Astrocyte (in vitro differentiated cells and primary cell): ENCODE measurements around the gene BTNL9. TPM values are rescaled to one million over a fixed set of nuclear protein-coding genes. Genes with fewer than 3 reads are reported as not detected.

Experiments
- DNase-seq: peaks from one replicate; pipeline ENCODE4 v3.0.0-alpha.2; 2010; ENCODE audit warnings: low read depth
- FAIRE-seq: peaks from 2 replicates; lab custom pipeline; 2011; peaks lifted over from hg19 to GRCh38; lab: Jason Lieb, UNC
- H2AFZ ChIP-seq: 2 replicates; pipeline ENCODE4 v1.6.0; 2012; ENCODE audit warnings: low read depth, low read length, inconsistent platforms
- H3K27ac ChIP-seq: 2 replicates; pipeline ENCODE4 v1.5.1; 2011; ENCODE audit warnings: low read depth, low read length, inconsistent platforms
- H3K27me3 ChIP-seq: 2 replicates; pipeline ENCODE4 v1.6.0; 2011; ENCODE audit warnings: low read length, inconsistent platforms; ENCODE audit not compliant: insufficient read depth
- H3K36me3 ChIP-seq: 2 replicates; pipeline ENCODE4 v1.5.1; 2011; ENCODE audit warnings: low read length, inconsistent platforms; ENCODE audit not compliant: insufficient read depth
- H3K4me1 ChIP-seq: 2 replicates; pipeline ENCODE4 v1.5.1; 2011; ENCODE audit warnings: low read length, inconsistent platforms; ENCODE audit not compliant: insufficient read depth
- H3K4me2 ChIP-seq: 2 replicates; pipeline ENCODE4 v1.6.0; 2012; ENCODE audit warnings: low read length, inconsistent platforms
- H3K4me3 ChIP-seq: 2 replicates; pipeline ENCODE4 v1.5.1; 2011; ENCODE audit warnings: low read depth, mild to moderate bottlenecking, low read length, inconsistent platforms; ENCODE audit not compliant: insufficient read depth
- H3K79me2 ChIP-seq: 2 replicates; pipeline ENCODE4 v1.6.0; 2012; ENCODE audit warnings: mild to moderate bottlenecking, low read length, inconsistent platforms; ENCODE audit not compliant: insufficient read depth
- H3K9ac ChIP-seq: 2 replicates; pipeline ENCODE4 v1.6.0; 2012; ENCODE audit warnings: mild to moderate bottlenecking, low read length, inconsistent platforms
- H3K9me3 ChIP-seq: 2 replicates; pipeline ENCODE4 v1.5.1; 2012; ENCODE audit warnings: low read depth, mild to moderate bottlenecking, low read length, inconsistent platforms; ENCODE audit not compliant: insufficient read depth
- H4K20me1 ChIP-seq: 2 replicates; pipeline ENCODE4 v1.6.0; 2012; ENCODE audit warnings: low read length, inconsistent platforms; ENCODE audit not compliant: insufficient read depth
- H3K27ac Mint-ChIP-seq: one replicate; pipeline ENCODE4 v1.8.0; 2021; ENCODE audit warnings: mild to moderate bottlenecking, mixed read lengths; ENCODE audit not compliant: unreplicated experiment
- H3K27me3 Mint-ChIP-seq: one replicate; pipeline ENCODE4 v1.8.0; 2021; ENCODE audit warnings: low read depth, mixed read lengths; ENCODE audit not compliant: unreplicated experiment
- H3K36me3 Mint-ChIP-seq: one replicate; pipeline ENCODE4 v1.8.0; 2021; ENCODE audit warnings: low read depth, mixed read lengths; ENCODE audit not compliant: unreplicated experiment
- H3K4me1 Mint-ChIP-seq: one replicate; pipeline ENCODE4 v1.8.0; 2021; ENCODE audit warnings: low read depth, mixed read lengths; ENCODE audit not compliant: unreplicated experiment
- H3K4me3 Mint-ChIP-seq: one replicate; pipeline ENCODE4 v1.8.0; 2021; ENCODE audit warnings: mild to moderate bottlenecking, moderate library complexity, mixed read lengths; ENCODE audit not compliant: unreplicated experiment
- H3K9me3 Mint-ChIP-seq: one replicate; pipeline ENCODE4 v1.8.0; 2021; ENCODE audit warnings: mild to moderate bottlenecking, mixed read lengths; ENCODE audit not compliant: unreplicated experiment
- EZH2 ChIP-seq: IDR thresholded peaks from 2 replicates; pipeline ENCODE4 v1.6.1; 2012; ENCODE audit warnings: mild to moderate bottlenecking, low read length, inconsistent platforms; ENCODE audit not compliant: insufficient read depth
- total RNA-seq: library from RNA; stranded (reverse); gene quantifications from 2 replicates; pipeline ENCODE4 v1.2.1, GENCODE V29; 2021
- TF ChIP-seq, protein P1 (sequence below): IDR thresholded peaks from 2 replicates; pipeline ENCODE4 v1.5.1; 2011; ENCODE audit warnings: low read depth, mild to moderate bottlenecking, inconsistent platforms, low read length, moderate library complexity; ENCODE audit not compliant: insufficient read depth

BTNL9 gene
- total RNA-seq, 1 donor from 2014 or later, result not detected

GRCh38 chr5:181053488-181054121 lies 13.5 kb downstream of the BTNL9 start:
- Histone ChIP-seq H3K79me2 (no peaks in the 10 kb centered on the region), H3K27me3 (peaks cover 44% of the 10 kb centered on the region), H3K36me3 (no peaks in the 10 kb centered on the region), H3K4me3 (no peak overlapping the region), H3K9ac (no peak overlapping the region), H2AFZ (peak overlapping the region; percentile 52), H3K27ac (no peak overlapping the region), H4K20me1 (no peaks in the 10 kb centered on the region), H3K4me2 (peak overlapping the region; percentile 79), H3K9me3 (no peaks in the 10 kb centered on the region), H3K4me1 (no peaks in the 10 kb centered on the region)
- Mint-ChIP-seq H3K4me3 (peak overlapping the region; percentile 72), H3K36me3 (no peaks in the 10 kb centered on the region), H3K4me1 (peaks cover 3% of the 10 kb centered on the region), H3K27me3 (peaks cover 84% of the 10 kb centered on the region), H3K27ac (no peak overlapping the region), H3K9me3 (peaks cover 9% of the 10 kb centered on the region)
- DNase-seq, result no peak
- no peak for FAIRE-seq
- TF ChIP-seq, protein P1, sequence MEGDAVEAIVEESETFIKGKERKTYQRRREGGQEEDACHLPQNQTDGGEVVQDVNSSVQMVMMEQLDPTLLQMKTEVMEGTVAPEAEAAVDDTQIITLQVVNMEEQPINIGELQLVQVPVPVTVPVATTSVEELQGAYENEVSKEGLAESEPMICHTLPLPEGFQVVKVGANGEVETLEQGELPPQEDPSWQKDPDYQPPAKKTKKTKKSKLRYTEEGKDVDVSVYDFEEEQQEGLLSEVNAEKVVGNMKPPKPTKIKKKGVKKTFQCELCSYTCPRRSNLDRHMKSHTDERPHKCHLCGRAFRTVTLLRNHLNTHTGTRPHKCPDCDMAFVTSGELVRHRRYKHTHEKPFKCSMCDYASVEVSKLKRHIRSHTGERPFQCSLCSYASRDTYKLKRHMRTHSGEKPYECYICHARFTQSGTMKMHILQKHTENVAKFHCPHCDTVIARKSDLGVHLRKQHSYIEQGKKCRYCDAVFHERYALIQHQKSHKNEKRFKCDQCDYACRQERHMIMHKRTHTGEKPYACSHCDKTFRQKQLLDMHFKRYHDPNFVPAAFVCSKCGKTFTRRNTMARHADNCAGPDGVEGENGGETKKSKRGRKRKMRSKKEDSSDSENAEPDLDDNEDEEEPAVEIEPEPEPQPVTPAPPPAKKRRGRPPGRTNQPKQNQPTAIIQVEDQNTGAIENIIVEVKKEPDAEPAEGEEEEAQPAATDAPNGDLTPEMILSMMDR, result no peak
- TF ChIP-seq EZH2, result peak; percentile 98

DNA sequence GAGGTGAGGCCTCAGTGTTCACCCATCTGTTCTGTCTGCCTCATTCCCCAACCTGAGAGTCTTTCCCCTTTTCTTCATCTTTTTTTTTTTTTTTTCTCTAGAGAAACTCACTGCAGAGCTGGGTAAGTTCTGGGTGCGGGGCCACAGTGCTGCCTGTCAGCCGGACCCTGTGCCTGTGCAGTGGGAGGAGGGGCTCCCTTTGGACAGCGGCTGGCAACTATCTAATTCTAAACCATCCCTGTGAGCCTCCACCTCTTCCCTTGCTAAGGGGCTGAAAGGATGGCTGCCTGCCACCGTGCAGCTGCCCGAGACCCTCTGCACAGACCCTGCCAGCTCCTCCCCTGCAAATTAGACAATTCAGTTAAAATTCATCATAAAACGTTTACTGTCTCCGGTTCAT lies 14.1 kb downstream of the BTNL9 start:
- no peak overlapping the region for H3K27ac Mint-ChIP-seq
- H3K4me3 Mint-ChIP-seq, result peak overlapping the region; percentile 58
- Histone ChIP-seq H2AFZ (no peak overlapping the region), H3K36me3 (no peaks in the 10 kb centered on the region), H3K9me3 (no peaks in the 10 kb centered on the region), H3K27me3 (peaks cover 47% of the 10 kb centered on the region), H3K4me1 (no peaks in the 10 kb centered on the region), H3K79me2 (no peaks in the 10 kb centered on the region), H3K27ac (no peak overlapping the region), H4K20me1 (no peaks in the 10 kb centered on the region), H3K4me3 (no peak overlapping the region), H3K4me2 (peak overlapping the region; percentile 79), H3K9ac (no peak overlapping the region)
- DNase-seq (no peak), FAIRE-seq (no peak)
- peaks cover 3% of the 10 kb centered on the region for H3K4me1 Mint-ChIP-seq
- H3K27me3 Mint-ChIP-seq, result peaks cover 89% of the 10 kb centered on the region
- H3K9me3 Mint-ChIP-seq, result peaks cover 9% of the 10 kb centered on the region
- TF ChIP-seq, protein P1, result no peak
- TF ChIP-seq EZH2, result no peak
- no peaks in the 10 kb centered on the region for H3K36me3 Mint-ChIP-seq

DNA sequence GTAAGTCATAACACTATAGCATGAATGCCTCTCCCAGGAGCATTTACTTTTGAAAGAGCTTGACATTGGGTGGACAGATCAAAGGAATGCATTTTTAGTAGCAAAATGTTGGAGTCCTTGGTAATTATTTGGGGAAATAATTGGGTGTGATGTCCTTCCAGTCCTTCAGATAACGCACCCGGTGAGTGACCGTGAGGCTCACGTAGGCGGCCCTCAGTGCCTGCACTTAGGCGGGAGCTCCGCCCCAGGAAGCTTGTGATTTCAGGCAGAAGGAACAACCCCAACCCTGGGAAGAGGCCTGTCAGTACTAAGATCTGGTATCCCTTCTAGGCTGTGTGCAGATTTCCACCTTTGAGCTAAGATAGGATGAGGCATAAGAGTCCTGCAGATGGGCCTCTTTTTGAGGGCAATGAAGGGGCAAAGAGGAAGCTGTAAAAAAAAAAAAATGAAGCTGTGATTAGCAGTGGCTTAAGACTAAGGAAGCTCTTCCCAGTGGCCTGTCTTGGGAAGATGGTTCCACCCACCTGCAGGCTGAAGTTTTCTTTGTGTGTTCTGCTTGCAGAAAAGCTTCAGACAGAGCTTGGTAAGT lies 14.9 kb downstream of the BTNL9 start:
- no peaks in the 10 kb centered on the region for H3K36me3 ChIP-seq
- peaks cover 49% of the 10 kb centered on the region for H3K27me3 ChIP-seq
- no peaks in the 10 kb centered on the region for H3K4me1 ChIP-seq
- no peak for DNase-seq
- Mint-ChIP-seq H3K9me3 (peaks cover 9% of the 10 kb centered on the region), H3K36me3 (no peaks in the 10 kb centered on the region), H3K27me3 (peaks cover 88% of the 10 kb centered on the region), H3K27ac (no peak overlapping the region), H3K4me3 (no peak overlapping the region), H3K4me1 (peaks cover 3% of the 10 kb centered on the region)
- H3K9ac ChIP-seq, result no peak overlapping the region
- FAIRE-seq, result no peak
- no peak for TF ChIP-seq EZH2
- TF ChIP-seq, protein P1, result no peak
- H3K4me2 ChIP-seq, result no peak overlapping the region
- H3K27ac ChIP-seq, result no peak overlapping the region
- no peaks in the 10 kb centered on the region for H3K9me3 ChIP-seq
- H3K4me3 ChIP-seq, result no peak overlapping the region
- H3K79me2 ChIP-seq, result no peaks in the 10 kb centered on the region
- H2AFZ ChIP-seq, result no peak overlapping the region
- no peaks in the 10 kb centered on the region for H4K20me1 ChIP-seq
